ENCODE data around the gene UNK. TPM values are rescaled to one million over a fixed set of nuclear protein-coding genes. Genes with fewer than 3 reads are reported as not detected.
A peak's percentile ranks its signal among the peaks of the same experiment; 100 is the strongest.

Gene UNK
- total and polyA plus RNA-seq, 2 of the 13 experiments (the other 11 are each of a cell fraction or from before 2014, with no cell fraction given): 31.6 to 33.0 TPM

DNA sequence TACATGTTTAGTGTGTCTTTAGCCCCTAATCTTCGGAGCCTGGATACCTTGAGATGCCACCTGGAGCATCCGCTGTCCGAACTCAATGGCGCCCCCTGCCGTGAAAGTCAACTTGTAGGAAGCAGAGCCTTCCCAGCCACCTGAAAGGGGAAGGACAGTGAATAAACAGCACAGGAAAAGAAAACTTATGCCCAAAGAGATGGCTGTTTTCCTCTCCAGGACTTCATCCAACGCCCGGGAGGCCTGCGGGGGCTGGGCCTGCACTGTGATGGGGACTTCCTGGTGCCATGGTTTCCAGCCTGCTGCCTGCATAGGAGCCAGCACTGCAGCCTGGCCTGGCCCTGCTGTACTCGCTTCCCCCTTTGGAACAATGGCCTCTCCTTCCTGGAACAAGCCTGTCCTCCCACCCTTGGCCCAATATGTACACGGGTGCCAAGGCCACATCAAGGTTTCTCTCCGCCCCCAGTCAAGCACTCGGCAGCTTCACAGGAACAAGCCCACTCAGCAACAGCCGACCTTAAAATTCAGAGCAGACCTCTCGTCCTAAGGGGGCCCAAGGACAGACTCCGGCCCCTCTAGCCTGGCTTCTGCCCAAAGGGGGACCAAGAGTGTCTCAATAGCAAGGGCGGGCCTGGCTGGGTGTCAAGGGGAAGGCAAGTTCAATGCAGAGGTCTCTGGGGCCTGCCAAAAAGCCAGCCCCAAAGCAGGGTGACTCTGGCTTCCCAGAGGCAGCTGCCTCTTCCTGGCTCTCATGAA is 64.1 kb downstream of the UNK start (continued):
- TF ChIP-seq ZNF615 (CRISPR knock-in tag; IDR thresholded peaks at IDR 0.05; ENCODE audit: borderline replicate concordance): 0 out of 2 replicates have a peak, but pooled peaks have one; percentile 57
- TF ChIP-seq CHD4 (IDR thresholded peaks at IDR 0.05; ENCODE audit: borderline replicate concordance, low read length): no peak
- TF ChIP-seq, protein P1, sequence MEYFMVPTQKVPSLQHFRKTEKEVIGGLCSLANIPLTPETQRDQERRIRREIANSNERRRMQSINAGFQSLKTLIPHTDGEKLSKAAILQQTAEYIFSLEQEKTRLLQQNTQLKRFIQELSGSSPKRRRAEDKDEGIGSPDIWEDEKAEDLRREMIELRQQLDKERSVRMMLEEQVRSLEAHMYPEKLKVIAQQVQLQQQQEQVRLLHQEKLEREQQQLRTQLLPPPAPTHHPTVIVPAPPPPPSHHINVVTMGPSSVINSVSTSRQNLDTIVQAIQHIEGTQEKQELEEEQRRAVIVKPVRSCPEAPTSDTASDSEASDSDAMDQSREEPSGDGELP (IDR thresholded peaks at IDR 0.05; ENCODE audit: borderline replicate concordance, low read depth): peak; percentile 61; the same call in 1 of the 2 replicates
- TF ChIP-seq ZBTB21 (CRISPR knock-in tag; IDR thresholded peaks at IDR 0.05): no peak
- TF ChIP-seq FOXM1 (CRISPR knock-in tag; IDR thresholded peaks at IDR 0.05): no peak
- TF ChIP-seq CBX5 (CRISPR knock-in tag; IDR thresholded peaks at IDR 0.05; ENCODE audit: borderline replicate concordance): no peak; the same call in 1 of the 2 replicates
- TF ChIP-seq SOX5 (CRISPR knock-in tag; IDR thresholded peaks at IDR 0.05; ENCODE audit: borderline replicate concordance): peak; percentile 31; the same call in 1 of the 2 replicates
- TF ChIP-seq, protein P2, sequence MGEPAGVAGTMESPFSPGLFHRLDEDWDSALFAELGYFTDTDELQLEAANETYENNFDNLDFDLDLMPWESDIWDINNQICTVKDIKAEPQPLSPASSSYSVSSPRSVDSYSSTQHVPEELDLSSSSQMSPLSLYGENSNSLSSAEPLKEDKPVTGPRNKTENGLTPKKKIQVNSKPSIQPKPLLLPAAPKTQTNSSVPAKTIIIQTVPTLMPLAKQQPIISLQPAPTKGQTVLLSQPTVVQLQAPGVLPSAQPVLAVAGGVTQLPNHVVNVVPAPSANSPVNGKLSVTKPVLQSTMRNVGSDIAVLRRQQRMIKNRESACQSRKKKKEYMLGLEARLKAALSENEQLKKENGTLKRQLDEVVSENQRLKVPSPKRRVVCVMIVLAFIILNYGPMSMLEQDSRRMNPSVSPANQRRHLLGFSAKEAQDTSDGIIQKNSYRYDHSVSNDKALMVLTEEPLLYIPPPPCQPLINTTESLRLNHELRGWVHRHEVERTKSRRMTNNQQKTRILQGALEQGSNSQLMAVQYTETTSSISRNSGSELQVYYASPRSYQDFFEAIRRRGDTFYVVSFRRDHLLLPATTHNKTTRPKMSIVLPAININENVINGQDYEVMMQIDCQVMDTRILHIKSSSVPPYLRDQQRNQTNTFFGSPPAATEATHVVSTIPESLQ (CRISPR knock-in tag; conservative IDR thresholded peaks at IDR 0.05): no peak
- TF ChIP-seq TCF7L2 (IDR thresholded peaks at IDR 0.05; ENCODE audit: low read depth, low read length): no peak
- no peak; the same call in 1 of the 2 replicates for TF ChIP-seq HOXD1 (CRISPR knock-in tag; IDR thresholded peaks at IDR 0.05)
- TF ChIP-seq ZFP36 (IDR thresholded peaks at IDR 0.05; ENCODE audit: borderline replicate concordance, low read depth, low read length, partially characterized antibody): no peak
- no peak for TF ChIP-seq SMYD3 (CRISPR knock-in tag; IDR thresholded peaks at IDR 0.05)
- TF ChIP-seq ZNF496 (CRISPR knock-in tag; IDR thresholded peaks at IDR 0.05; ENCODE audit: insufficient replicate concordance): no peak
- no peak for TF ChIP-seq AGO1 (IDR thresholded peaks at IDR 0.05; ENCODE audit: low read depth, low read length, poor library complexity, severe bottlenecking)
- peak; percentile 24; the same call in 1 of the 2 replicates for TF ChIP-seq SP4 (CRISPR knock-in tag; IDR thresholded peaks at IDR 0.05)
- TF ChIP-seq FOXA3 (CRISPR knock-in tag; IDR thresholded peaks at IDR 0.05): peak; percentile 57
- TF ChIP-seq ZNF10 (CRISPR knock-in tag; IDR thresholded peaks at IDR 0.05; ENCODE audit: borderline replicate concordance, low read depth): no peak
- TF ChIP-seq TAF15 (IDR thresholded peaks at IDR 0.05; ENCODE audit: low read depth, low read length, poor library complexity, severe bottlenecking): no peak
- no peak for TF ChIP-seq MTA3 (CRISPR knock-in tag; IDR thresholded peaks at IDR 0.05)
- 0 out of 2 replicates have a peak, but pooled peaks have one; percentile 60 for TF ChIP-seq ZBTB34 (CRISPR knock-in tag; IDR thresholded peaks at IDR 0.05)
- TF ChIP-seq NFE2L2 (IDR thresholded peaks at IDR 0.05; ENCODE audit: low read length): no peak
- TF ChIP-seq ZNF546 (CRISPR knock-in tag; conservative IDR thresholded peaks at IDR 0.05): no peak
- peak; percentile 69; the same call in 1 of the 2 replicates for TF ChIP-seq ZFY (CRISPR knock-in tag; IDR thresholded peaks at IDR 0.05)
- TF ChIP-seq KMT2A (CRISPR knock-in tag; IDR thresholded peaks at IDR 0.05): no peak

All from HepG2 (cell line).